MG63 (cell line): Measurements from ENCODE around the gene ABRACL. TPM values are rescaled to one million over a fixed set of nuclear protein-coding genes. Genes with fewer than 3 reads are reported as not detected.
"Not testable (repeated sequence)": the region's sequence is repeated elsewhere in the genome, so short reads cannot be mapped to it uniquely, and the experiment has no call there.

Experiments
- DNase-seq: peaks from one replicate; pipeline ENCODE4 v3.0.0-alpha.2; 2020
- H3K27me3 ChIP-seq: fragments of 250-450 bp; sonication (Bioruptor Pico); 2 replicates; pipeline ENCODE4 v1.5.1; 2020; ENCODE audit warnings: mild to moderate bottlenecking, moderate library complexity
- H3K36me3 ChIP-seq: fragments of 250-450 bp; sonication (Bioruptor Pico); 2 replicates; pipeline ENCODE4 v1.5.1; 2020; ENCODE audit warnings: mild to moderate bottlenecking, moderate library complexity
- H3K4me3 ChIP-seq: fragments of 250-450 bp; sonication (Bioruptor Pico); 2 replicates; pipeline ENCODE4 v1.5.1; 2020; ENCODE audit warnings: mild to moderate bottlenecking, moderate library complexity
- H3K9me3 ChIP-seq: fragments of 250-450 bp; sonication (Bioruptor Pico); 2 replicates; pipeline ENCODE4 v1.5.1; 2020; ENCODE audit warnings: mild to moderate bottlenecking, moderate library complexity
- total RNA-seq: library from RNA; depleted of rRNA; stranded (reverse); fragments of >200 nt; shearing (Covaris generic); gene quantifications from 2 replicates; pipeline ENCODE4 v1.2.3, GENCODE V29; 2014; ENCODE audit warnings: low replicate concordance

The ABRACL gene
- total RNA-seq, 1 experiment from 2014 or later = 25.9 TPM

DNA sequence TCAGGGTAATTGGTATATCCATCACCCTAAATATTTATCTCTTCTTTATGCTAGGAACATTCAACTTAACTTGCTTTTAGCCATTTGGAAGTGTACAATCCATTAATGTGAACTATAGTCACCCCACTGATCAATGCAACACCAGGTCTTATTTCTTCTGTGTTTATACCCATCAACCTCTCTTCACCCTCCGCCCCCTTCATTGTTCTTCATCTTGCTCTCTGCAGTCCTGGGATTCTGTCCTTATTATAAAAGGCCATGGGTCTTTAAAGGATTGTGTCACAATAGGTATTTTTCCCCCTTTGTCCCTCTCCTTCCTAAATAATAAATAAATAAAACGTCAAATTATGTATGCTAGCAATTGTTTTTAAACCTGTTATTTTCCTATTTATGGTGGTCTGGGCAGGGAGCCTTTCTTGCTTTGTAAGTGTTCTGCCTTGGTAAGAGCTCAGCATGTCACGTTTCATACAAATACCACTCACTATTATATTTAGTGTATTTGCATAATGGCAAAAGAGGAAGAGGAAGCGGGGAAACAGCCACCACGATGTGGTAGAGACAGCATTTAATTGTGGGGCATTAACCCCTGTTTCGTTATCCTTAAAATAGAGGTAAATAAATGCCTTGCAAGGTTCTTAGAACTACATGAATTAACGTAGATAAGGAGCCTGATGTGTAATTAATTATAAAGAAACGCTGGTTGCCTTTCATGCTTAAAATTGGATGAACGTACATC lies 1.9 kb downstream of the ABRACL start:
- Histone ChIP-seq H3K9me3 (no peaks in the 10 kb centered on the region), H3K36me3 (no peaks in the 10 kb centered on the region), H3K4me3 (no peak overlapping the region; the same call in 1 of the 2 replicates), H3K27me3 (no peaks in the 10 kb centered on the region)
- DNase-seq = no peak

DNA sequence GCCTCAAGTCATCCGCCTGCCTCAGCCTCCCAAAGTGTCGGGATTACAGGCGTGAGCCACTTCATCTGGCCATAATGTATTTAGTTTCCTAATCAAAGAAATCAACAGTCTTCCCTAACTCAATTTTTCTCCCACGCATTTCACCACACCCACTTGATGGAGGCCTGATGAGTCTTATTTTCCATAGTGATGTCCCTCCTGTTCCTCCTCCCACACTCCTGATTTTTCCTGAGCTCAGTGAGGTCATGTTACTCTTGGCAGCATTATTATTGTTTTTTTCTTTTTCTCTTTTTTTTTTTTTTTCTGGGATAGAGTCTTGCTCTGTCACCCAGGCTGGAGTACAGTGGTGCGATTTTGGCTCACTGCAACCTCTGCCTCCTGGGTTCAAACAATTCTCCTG lies 8.9 kb downstream of the ABRACL start:
- H3K27me3 ChIP-seq = no peaks in the 10 kb centered on the region
- no peaks in the 10 kb centered on the region for H3K9me3 ChIP-seq
- peaks cover 2% of the 10 kb centered on the region; the same call in 1 of the 2 replicates for H3K36me3 ChIP-seq
- peak; percentile 15 for DNase-seq
- no peak overlapping the region for H3K4me3 ChIP-seq

DNA sequence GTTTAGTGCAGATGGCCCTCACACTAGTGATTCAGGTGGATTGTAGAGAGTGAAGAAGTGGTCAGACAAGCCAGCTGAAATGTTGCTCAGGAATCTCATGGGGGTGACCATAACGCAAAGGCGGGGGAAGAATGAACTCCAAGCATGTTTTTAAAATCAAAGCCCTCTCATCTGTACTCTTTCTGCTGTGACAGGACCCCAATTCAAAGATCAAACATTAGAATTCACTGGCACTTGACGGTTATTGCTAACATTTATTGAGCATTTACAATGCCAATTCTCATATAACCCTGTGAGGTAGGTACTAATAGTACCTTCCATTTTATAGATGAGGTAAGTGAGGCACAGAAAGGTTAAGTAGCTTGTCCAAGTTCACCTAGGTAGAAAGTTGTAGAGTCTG lies 15.7 kb downstream of the ABRACL start:
- no peaks in the 10 kb centered on the region; the same call in 1 of the 2 replicates for H3K36me3 ChIP-seq
- no peaks in the 10 kb centered on the region for H3K9me3 ChIP-seq
- H3K27me3 ChIP-seq = no peaks in the 10 kb centered on the region
- H3K4me3 ChIP-seq = no peak overlapping the region
- DNase-seq = no peak

DNA sequence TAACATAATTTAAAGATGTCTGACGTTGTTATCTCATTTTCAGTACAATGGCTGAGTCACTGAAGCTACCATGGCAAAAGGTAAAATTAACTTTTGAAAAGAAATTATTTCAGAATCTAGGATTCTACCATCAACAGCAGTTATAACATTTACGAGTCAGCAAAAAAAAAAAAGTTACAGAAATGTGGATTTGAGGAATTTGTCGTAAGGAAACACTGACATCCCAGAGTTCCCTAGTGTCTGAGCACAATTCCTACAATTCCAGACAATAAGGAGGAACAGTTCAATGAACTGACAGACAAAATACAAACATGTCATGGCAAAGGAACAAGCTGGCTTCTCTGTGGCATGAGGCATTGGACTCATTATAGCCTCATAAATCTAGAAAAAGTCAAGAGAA lies 19.1 kb downstream of the ABRACL start:
- H3K9me3 ChIP-seq = no peaks in the 10 kb centered on the region
- H3K36me3 ChIP-seq = no peaks in the 10 kb centered on the region
- no peak for DNase-seq
- no peak overlapping the region for H3K4me3 ChIP-seq
- H3K27me3 ChIP-seq = no peaks in the 10 kb centered on the region

DNA sequence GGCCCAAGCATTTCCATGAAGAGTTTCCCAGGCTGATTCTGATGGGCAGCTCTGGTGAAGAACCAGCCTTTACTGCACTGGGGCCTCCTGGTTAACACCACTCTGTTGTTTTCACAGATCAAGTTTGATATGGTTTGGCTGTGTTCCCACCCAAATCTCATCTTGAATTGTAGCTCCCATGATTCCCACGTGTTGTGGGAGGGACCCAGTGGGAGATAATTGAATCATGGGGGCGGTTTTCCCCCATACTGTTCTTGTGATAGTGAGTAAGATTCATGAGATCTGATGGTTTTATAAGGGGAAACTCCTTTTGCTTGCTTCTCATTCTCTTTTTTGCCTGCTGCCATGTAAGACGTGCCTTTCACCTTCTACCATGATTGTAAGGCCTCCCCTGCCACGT lies 20.4 kb downstream of the ABRACL start:
- not testable (repeated sequence) for H3K27me3 ChIP-seq, DNase-seq, H3K4me3 ChIP-seq, H3K36me3 ChIP-seq, H3K9me3 ChIP-seq

DNA sequence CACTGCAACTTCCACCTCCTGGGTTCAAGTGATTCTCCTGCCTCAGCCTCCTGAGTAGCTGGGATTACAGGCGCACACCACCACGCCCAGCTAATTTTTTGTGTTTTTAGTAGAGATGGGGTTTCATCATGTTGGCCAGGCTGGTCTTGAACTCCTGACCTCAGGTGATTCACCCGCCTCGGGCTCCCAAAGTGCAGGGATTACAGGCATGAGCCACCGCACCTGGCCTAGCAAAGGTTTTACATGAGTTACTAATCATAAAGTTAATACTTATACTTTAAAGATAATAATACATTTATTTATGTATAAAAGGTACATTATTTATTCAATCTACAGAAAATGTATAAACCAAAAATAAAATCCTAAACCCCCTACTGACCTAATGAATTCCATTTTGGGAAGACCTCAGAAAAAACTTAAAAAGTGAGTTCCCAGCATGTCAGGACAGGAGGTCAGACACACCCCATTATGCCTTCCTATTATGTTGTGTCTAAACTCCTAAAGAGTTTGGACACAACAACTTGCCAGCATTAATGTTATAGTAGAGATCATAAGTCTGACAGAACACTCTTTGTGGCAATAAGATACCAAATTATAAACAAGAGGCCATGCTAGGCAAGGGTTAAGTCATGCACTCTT lies 21.7 kb downstream of the ABRACL start:
- not testable (repeated sequence) for H3K4me3 ChIP-seq, H3K27me3 ChIP-seq, H3K36me3 ChIP-seq, H3K9me3 ChIP-seq, DNase-seq

DNA sequence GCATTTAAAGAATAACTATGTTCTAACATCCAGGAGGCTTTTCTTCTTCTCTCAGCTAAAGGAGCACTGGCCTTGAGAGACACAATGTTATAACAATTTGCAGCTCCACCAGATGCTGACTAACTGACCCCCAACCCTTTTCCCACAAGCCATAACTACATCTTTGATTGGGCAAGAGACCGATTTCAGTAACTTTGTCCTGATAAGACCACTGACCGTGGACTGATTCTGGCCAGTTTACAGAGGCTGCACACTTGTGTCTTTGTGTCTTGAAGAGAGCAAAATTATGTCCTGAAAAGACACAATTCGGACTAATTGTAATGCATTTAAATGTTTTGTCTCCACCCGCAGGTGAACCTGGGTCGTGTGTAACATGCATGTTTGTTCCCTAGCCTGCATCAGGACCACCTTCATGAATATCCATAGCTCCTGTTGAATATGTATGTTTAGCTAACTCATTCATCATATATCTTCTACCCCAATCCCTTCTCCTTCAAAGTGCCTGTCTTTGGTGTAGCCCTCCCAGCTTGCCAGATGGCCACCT lies 22.3 kb downstream of the ABRACL start:
- Histone ChIP-seq H3K36me3 (no peaks in the 10 kb centered on the region), H3K4me3 (no peak overlapping the region), H3K9me3 (no peaks in the 10 kb centered on the region), H3K27me3 (no peaks in the 10 kb centered on the region; the same call in 1 of the 2 replicates)
- DNase-seq = no peak

DNA sequence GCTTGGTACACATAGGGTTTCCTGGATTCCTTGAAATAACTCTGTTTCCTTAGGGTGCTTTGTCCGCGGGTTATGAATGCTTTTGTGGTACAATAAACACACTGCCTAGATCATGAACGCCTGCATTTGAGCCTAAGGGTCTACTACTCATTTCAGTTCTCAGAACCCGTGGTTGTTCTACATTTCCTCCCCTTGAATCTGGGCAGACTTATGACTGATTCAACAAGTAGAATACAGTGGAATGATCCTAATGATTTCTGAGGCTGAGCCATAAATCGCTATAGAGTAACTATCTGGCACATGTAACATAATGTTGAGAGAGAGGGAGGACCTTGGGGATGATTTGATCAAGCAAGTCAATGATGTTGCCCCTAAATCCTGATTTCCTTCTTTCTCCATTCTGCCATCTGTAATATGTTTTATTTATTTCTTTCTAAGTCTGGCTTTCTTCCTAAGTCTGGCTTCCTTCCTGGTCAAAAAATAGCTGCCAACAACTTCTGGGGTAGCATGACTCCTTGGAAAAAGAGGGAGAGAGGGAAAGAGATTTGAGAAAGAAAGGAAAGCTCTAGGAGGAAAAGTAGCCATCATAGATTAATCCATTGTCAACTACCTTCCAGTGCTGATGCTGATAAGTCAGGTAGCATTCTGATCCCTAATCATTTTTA lies 23.0 kb downstream of the ABRACL start:
- no peak for DNase-seq
- no peaks in the 10 kb centered on the region for H3K9me3 ChIP-seq
- no peak overlapping the region for H3K4me3 ChIP-seq
- no peaks in the 10 kb centered on the region; the same call in 1 of the 2 replicates for H3K27me3 ChIP-seq
- H3K36me3 ChIP-seq = no peaks in the 10 kb centered on the region

DNA sequence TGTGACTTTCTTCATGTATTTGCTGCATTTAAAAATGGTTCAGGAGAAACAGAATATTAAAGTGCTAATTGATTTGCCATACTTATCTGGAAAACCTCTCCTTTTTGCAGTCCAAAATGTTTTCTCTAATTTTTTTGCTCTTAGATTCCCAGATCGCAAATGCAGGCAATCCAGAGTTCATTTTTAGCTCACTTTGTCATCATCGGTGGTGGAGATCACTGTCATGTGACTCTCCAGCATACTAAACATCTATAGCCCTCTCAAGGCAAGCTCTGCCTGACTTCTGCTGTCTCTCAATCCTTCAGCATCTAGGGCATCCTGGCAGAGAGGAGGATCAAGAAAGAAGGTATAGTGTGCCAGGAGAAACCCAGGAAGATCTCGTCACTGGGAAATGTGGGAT lies 24.8 kb downstream of the ABRACL start:
- Histone ChIP-seq H3K27me3 (no peaks in the 10 kb centered on the region; the same call in 1 of the 2 replicates), H3K36me3 (no peaks in the 10 kb centered on the region), H3K9me3 (no peaks in the 10 kb centered on the region), H3K4me3 (no peak overlapping the region)
- DNase-seq = no peak

DNA sequence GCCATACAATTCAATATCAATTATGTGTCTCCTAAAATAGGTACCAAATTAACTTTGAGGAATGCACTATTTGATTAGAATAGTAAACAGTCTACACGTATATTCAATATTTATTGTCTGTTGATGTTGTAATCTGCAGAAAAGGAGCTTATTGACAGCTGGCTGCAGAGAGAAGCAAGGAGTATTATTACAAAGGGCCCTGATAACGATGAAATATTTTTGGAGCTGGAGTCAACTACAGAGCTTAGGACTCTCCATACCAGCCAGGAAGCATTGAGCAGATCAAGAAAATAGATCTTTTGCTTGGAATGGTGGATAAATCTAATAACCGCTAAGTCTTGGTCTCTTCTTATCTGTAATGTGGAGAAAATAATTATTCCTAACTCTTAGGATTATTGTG lies 25.5 kb downstream of the ABRACL start:
- H3K9me3 ChIP-seq = no peaks in the 10 kb centered on the region
- no peaks in the 10 kb centered on the region for H3K36me3 ChIP-seq
- DNase-seq = no peak
- no peak overlapping the region for H3K4me3 ChIP-seq
- H3K27me3 ChIP-seq = no peaks in the 10 kb centered on the region; the same call in 1 of the 2 replicates

DNA sequence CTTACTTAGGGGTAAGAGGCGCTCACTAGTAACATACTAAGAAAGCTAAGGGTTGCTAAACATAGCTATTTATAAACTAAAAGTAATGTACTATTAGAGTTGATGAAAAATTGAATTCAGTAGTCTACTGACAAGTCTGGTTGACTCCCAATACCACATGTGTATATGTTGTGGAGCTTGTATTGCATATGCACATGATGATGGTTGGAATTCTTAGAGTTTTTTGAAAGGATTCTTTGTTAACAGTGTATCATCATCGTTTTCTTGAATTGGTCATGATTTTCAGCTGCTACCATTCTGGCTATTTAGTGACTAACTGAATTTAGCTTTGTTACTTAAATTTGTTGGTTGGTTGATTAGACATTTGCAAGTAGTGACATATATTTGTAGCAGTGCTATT lies 27.2 kb downstream of the ABRACL start:
- no peak overlapping the region for H3K4me3 ChIP-seq
- no peaks in the 10 kb centered on the region for H3K36me3 ChIP-seq
- DNase-seq = no peak
- no peaks in the 10 kb centered on the region for H3K9me3 ChIP-seq
- H3K27me3 ChIP-seq = no peaks in the 10 kb centered on the region; the same call in 1 of the 2 replicates

DNA sequence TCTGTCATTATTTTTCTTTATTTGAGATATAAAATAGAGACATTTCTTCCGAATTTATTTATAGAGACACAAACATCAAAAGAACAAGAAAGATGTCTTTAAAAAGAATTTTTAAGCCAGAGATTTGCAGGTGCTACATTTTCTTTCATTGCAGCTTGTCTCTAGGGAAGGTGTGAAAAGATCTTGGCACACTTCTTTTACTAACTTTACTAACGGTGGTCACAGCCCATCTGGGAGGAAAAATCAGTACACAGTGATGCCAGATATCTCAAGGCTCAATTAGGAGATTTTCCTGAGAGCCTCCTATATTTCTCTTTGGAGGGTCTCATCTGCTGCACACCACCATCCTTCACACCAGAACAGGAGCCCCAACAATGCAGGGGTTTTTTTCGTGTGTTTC lies 29.5 kb downstream of the ABRACL start:
- no peak overlapping the region for H3K4me3 ChIP-seq
- H3K36me3 ChIP-seq = no peaks in the 10 kb centered on the region
- no peak for DNase-seq
- no peaks in the 10 kb centered on the region for H3K9me3 ChIP-seq
- H3K27me3 ChIP-seq = no peaks in the 10 kb centered on the region; the same call in 1 of the 2 replicates

DNA sequence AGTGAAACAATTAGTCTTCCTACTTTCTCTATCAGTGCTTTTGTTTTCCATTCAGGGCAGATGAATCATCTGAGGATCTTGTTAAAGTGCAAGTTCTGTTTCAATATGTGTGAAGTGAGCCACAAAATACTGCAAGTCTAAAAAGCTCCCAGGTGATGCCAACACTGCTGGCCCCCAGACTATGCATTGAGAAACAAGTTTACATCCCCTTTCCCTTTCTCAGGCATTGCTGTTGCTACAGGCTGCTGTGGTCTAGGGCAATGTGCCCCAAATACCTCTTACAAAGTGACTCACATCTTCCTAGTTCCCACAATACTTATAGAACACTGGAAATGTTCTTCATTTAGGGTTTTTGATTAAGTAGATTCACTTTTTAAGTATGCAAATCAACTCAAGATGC lies 31.8 kb downstream of the ABRACL start:
- Histone ChIP-seq H3K4me3 (no peak overlapping the region), H3K9me3 (no peaks in the 10 kb centered on the region), H3K27me3 (no peaks in the 10 kb centered on the region; the same call in 1 of the 2 replicates), H3K36me3 (no peaks in the 10 kb centered on the region)
- peak; percentile 47 for DNase-seq

DNA sequence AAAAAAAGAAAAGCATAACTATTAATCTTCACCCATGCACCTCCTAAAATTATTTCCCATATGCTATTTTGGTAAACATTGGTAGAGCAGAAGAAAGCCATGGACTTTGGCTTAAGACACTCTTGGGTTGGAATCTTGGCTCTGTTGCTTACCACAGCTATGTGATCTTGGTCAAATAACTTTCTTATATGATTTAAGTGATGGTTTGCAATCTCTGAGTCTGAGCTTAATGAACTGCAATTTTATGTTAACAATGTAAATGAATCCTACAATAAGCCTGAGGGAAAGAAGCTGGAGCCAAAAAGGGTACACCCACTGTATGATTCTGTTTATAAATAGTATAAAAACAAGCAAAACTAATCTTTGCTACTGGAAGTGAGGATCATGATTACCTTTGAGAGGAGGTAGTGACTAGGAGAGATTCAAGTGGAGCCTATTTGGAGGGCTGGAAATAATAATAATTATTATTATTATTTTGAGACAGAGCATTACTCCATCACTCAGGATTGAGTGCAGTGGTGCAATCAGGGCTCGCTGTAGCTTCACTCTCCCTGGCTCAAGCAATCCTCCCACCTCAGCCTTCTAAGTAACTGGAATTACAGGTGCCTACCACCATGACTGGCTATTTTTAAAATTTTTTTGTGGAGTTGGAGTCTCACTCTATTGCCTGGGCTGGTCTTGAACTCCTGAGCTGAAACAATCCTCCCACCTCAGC lies 34.5 kb downstream of the ABRACL start:
- no peak overlapping the region for H3K4me3 ChIP-seq
- no peaks in the 10 kb centered on the region for H3K9me3 ChIP-seq
- DNase-seq = no peak
- no peaks in the 10 kb centered on the region for H3K27me3 ChIP-seq
- no peaks in the 10 kb centered on the region for H3K36me3 ChIP-seq

DNA sequence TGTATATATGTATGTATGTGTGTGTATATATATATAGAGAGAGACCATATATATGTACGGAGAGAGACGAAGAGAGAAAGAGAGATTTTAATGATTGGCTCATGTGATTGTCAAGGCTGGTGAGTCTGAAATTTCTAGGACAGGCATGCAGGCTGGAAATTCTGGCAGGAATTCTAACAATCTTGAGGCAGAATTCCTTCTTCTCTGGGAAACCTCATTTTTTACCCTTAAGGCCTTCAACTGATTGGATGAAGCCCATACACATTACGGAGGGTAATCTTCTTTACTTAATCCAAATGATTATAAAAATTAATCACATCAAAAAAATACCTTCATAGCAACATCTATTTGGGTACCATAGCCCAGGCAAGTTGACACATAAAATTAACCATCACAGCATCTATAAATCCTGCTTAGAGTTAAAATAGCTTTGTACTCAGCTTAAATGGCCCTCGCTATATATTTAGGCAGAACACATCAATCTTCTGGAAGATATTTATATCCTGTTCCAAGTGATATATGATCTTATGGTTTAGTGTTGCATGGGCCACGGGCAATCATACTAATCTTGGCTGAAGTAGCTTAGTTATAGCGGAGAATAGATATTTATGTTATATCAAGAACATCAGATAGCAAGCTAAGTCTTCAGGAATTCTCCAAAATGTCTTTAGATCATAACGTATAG lies 36.6 kb downstream of the ABRACL start:
- DNase-seq = no peak
- Histone ChIP-seq H3K36me3 (no peaks in the 10 kb centered on the region), H3K27me3 (no peaks in the 10 kb centered on the region), H3K9me3 (no peaks in the 10 kb centered on the region), H3K4me3 (no peak overlapping the region)

DNA sequence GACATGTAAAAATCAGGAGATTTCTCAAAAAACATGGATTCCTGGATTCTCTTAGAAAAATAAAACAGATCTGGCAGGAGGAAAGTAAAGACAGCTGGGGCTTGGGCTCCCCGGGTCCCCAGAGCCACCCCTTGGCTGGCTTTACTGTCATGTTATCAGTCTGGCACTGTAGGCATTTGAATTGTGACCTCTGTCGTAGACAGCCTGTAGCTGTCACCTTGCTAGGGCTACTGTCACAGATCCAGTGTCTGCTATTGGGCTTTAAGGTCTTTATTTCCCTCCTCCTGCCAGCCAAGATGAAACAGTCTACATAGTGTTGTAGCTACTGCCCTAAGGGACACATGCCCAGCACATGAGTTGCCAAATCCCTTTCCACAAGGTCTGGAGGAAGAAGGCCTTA lies 37.5 kb downstream of the ABRACL start:
- DNase-seq = no peak
- Histone ChIP-seq H3K4me3 (no peak overlapping the region), H3K36me3 (no peaks in the 10 kb centered on the region), H3K9me3 (no peaks in the 10 kb centered on the region), H3K27me3 (no peaks in the 10 kb centered on the region)
